Cardiac muscle cell (in vitro differentiated cells and primary cell): ENCODE measurements around the gene STPG1. TPM values are rescaled to one million over a fixed set of nuclear protein-coding genes. Genes with fewer than 3 reads are reported as not detected.

Experiments
- DNase-seq, 2 donors: peaks; one replicate each; pipeline versions ENCODE4 v3.0.0 to v3.0.0-alpha.2; 2010 to 2017; ENCODE audit warnings: low read depth in 1 of 2, low spot score in 1 of 2
- H3K27ac ChIP-seq: fragments of 200-600 bp; sonication (generic); 2 replicates; pipeline ENCODE4 v1.5.1; 2016
- H3K27me3 ChIP-seq: fragments of 200-600 bp; sonication (generic); 2 replicates; pipeline ENCODE4 v1.6.0; 2016; ENCODE audit warnings: control low read depth
- H3K36me3 ChIP-seq: fragments of 200-600 bp; sonication (generic); 2 replicates; pipeline ENCODE4 v1.5.1; 2016; ENCODE audit warnings: control low read depth
- H3K4me1 ChIP-seq: fragments of 200-600 bp; sonication (generic); 2 replicates; pipeline ENCODE4 v1.8.1; 2017; ENCODE audit warnings: low read depth, mild to moderate bottlenecking, mixed run types
- H3K4me3 ChIP-seq: fragments of 200-600 bp; sonication (generic); 2 replicates; pipeline ENCODE4 v1.5.1; 2016; ENCODE audit warnings: mild to moderate bottlenecking
- H3K9me3 ChIP-seq: fragments of 200-600 bp; sonication (generic); 2 replicates; pipeline ENCODE4 v1.5.1; 2017; ENCODE audit warnings: low read depth, mild to moderate bottlenecking, control low read depth
- polyA plus RNA-seq: library from polyadenylated mRNA; unstranded; fragments of >200 nt; fragmentation: Nextera tagmentation; extraction: Ambion mirVana; gene quantifications from 2 replicates; pipeline ENCODE4 v1.2.1, GENCODE V29; 2016
- total RNA-seq: library from RNA; depleted of rRNA; stranded (reverse); fragments of >200 nt; gene quantifications from 2 replicates; pipeline ENCODE4 v1.2.3, GENCODE V29; 2016
- TF ChIP-seq, protein P1 (sequence below): IDR thresholded peaks from 2 replicates; pipeline ENCODE4 v1.5.1; 2012; ENCODE audit warnings: low read depth, mild to moderate bottlenecking, low read length

The STPG1 gene
- total and polyA plus RNA-seq, 2 experiments from 2014 or later: 9.9 to 10.7 TPM

DNA sequence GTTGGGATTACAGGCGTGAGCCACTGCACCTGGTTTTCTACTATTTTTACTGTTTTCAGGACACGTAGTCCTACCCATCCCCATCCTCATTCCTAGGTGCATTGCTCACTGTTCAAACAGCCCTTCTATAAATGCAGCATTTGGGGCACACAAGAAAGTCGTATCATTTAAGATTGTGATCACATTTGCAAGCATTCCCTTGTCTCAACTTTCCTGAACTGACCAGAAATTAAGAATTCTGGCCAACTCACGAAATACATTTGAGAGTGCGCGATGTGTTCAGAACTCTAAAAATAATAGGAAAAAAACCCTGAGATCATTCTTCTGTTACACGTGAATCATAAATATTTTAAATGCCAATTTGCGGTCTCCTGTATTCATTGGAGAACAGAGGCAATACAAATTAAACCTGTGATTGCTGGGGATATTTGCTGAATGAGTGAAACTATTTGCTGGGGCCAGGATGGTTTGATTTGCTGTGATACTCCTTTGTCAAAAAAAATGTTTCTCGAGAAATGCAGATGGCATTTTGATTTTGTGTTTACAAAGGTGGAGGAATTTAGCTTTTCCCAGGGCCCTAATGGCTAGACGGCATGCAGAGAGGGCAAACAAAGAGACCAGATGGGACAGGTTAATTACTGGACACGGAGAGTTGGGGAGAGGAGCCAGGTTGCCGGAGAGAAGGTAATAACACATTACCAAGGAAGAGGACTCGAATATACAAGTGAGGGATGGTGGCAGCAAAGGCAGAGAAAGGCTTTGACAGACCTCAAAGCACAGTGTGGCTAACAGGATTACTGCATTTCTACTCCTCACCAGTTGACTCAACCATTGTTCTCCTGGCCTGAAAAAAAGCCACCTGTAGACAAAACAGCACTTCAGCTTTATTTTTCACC lies 38.4 kb downstream of the STPG1 start:
- Histone ChIP-seq H3K4me3 (no peak overlapping the region), H3K27ac (no peak overlapping the region), H3K27me3 (no peaks in the 10 kb centered on the region), H3K9me3 (no peaks in the 10 kb centered on the region), H3K4me1 (peaks cover 7% of the 10 kb centered on the region), H3K36me3 (no peaks in the 10 kb centered on the region)
- DNase-seq: no peak
- TF ChIP-seq, protein P1, sequence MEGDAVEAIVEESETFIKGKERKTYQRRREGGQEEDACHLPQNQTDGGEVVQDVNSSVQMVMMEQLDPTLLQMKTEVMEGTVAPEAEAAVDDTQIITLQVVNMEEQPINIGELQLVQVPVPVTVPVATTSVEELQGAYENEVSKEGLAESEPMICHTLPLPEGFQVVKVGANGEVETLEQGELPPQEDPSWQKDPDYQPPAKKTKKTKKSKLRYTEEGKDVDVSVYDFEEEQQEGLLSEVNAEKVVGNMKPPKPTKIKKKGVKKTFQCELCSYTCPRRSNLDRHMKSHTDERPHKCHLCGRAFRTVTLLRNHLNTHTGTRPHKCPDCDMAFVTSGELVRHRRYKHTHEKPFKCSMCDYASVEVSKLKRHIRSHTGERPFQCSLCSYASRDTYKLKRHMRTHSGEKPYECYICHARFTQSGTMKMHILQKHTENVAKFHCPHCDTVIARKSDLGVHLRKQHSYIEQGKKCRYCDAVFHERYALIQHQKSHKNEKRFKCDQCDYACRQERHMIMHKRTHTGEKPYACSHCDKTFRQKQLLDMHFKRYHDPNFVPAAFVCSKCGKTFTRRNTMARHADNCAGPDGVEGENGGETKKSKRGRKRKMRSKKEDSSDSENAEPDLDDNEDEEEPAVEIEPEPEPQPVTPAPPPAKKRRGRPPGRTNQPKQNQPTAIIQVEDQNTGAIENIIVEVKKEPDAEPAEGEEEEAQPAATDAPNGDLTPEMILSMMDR: no peak

DNA sequence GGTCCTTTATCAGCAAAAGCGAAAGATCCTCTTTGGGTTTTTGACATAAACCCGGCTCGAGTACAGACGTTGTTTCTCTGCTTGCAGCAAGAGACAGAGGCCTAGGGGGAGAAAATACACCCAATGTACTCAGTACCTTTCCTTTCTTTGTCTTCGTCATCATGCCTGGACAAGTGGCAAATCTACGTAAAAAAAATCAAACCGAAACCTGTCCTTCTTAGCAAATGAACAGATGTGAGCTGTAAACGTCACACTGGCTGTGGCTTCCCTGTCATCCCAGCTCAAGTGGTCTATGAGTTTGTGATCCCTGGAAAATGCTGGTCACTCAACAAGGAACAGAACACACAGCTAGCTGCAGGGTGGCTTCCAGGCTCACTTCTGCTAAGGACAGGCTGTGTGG lies 39.9 kb downstream of the STPG1 start:
- DNase-seq: no peak
- H3K4me3 ChIP-seq: no peak overlapping the region
- no peaks in the 10 kb centered on the region for H3K27me3 ChIP-seq
- peak overlapping the region; percentile 38 for H3K27ac ChIP-seq
- H3K4me1 ChIP-seq: peaks cover 7% of the 10 kb centered on the region
- H3K9me3 ChIP-seq: no peaks in the 10 kb centered on the region
- TF ChIP-seq, protein P1: no peak
- no peaks in the 10 kb centered on the region for H3K36me3 ChIP-seq

DNA sequence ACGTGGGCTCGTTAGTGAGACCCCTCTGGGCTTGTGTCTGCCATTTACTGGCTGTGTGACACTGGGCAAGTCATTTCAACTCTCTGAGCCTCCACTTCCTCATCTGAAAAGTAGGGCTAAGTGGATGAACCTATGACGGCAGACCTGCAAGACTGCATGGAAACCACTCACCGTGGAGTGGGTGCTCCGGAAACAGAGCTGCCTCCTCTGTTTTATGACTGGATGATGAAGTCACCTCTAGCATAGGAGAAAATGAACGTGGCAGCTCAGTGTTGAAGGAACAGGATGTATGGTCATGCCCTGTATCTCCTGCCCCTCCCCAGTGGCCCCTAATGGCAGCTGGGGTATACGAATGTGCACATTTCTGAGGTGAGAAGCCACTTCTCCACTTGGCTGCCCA lies 40.5 kb downstream of the STPG1 start:
- no peak for DNase-seq
- Histone ChIP-seq H3K27ac (no peak overlapping the region), H3K9me3 (no peaks in the 10 kb centered on the region), H3K36me3 (no peaks in the 10 kb centered on the region), H3K4me1 (peaks cover 7% of the 10 kb centered on the region), H3K4me3 (no peak overlapping the region), H3K27me3 (no peaks in the 10 kb centered on the region)
- TF ChIP-seq, protein P1: no peak

DNA sequence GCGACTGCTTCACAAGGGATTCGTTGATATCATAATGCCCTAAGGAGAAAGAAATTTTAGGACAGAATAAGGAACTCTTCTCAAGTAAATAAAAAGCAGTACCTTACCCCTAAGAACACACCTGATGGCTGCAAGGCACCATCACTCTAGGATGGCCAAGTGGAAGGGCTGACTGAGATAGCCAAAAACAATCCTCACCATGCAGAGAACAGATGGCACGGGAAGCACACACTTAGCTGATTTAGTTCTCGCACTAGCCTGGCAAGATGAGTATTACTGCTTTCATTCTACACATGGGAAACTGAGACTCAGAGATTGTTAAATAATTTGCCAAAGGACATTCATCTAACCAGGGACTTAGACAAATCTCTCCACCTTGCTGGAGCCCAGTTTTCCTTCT lies 43.8 kb downstream of the STPG1 start:
- H3K4me3 ChIP-seq: no peak overlapping the region
- no peaks in the 10 kb centered on the region for H3K27me3 ChIP-seq
- TF ChIP-seq, protein P1: no peak
- no peaks in the 10 kb centered on the region for H3K36me3 ChIP-seq
- H3K9me3 ChIP-seq: no peaks in the 10 kb centered on the region
- DNase-seq: no peak
- H3K27ac ChIP-seq: no peak overlapping the region
- H3K4me1 ChIP-seq: peaks cover 7% of the 10 kb centered on the region

DNA sequence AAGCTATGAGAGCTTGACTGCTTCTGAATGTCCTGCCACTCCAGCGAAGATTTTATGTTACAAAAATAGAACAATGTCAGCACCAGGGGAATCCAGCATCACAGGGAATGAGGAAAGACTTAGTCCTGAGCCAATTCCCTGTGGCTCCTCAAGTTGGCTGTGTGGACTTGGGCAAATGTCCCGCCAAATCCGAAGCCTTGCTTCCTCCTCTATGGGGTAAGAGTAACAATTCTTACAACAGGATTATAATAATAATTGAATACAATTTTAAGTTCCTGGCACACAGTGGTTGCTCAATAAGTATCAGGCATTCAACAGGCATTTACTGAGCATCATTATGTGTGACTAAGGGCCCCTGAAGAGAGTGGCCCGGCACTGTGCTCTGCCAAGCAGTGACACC lies 44.4 kb downstream of the STPG1 start:
- Histone ChIP-seq H3K4me3 (no peak overlapping the region), H3K36me3 (no peaks in the 10 kb centered on the region), H3K9me3 (no peaks in the 10 kb centered on the region), H3K4me1 (peaks cover 11% of the 10 kb centered on the region), H3K27ac (no peak overlapping the region), H3K27me3 (no peaks in the 10 kb centered on the region)
- TF ChIP-seq, protein P1: no peak
- DNase-seq: peak in 1 of 2 donors; percentile 47
